Transverse colon (tissue), 3 donors: ENCODE results near the gene POLD1.

Experiments used
- CTCF ChIP-seq, 5 experiments: fragments of 200-600 bp in 3 of 5; fragments of 450-650 bp in 2 of 5; sonication (generic) in 3 of 5; IDR thresholded peaks; 1 replicate in 2 of 5; 2 replicates in 3 of 5; pipeline ENCODE4 v1.5.1; 2016 to 2017; ENCODE audit warnings: antibody characterized with exemption in 5 of 5, inconsistent platforms in 3 of 5, mild to moderate bottlenecking in 2 of 5, moderate library complexity in 1 of 5
- EP300 ChIP-seq: sonication (generic); formaldehyde crosslinking; IDR thresholded peaks from one replicate; pipeline ENCODE4 v1.6.1; 2017; ENCODE audit warnings: antibody characterized with exemption, low read depth
- POLR2A ChIP-seq: fragments of 450-650 bp; IDR thresholded peaks from one replicate; pipeline ENCODE4 v1.6.1; 2016; ENCODE audit warnings: antibody characterized with exemption, mild to moderate bottlenecking, moderate library complexity

- TF ChIP-seq EP300 (no peak), POLR2A (no peak), CTCF (IDR thresholded peaks at IDR 0.05) (no peak)
Observed at GRCh38 chr19:50377051-50377461, 7.1 kb upstream of the POLD1 start.
